HepG2 (cell line): ENCODE data around the gene SAPCD1. TPM values are rescaled to one million over a fixed set of nuclear protein-coding genes. Genes with fewer than 3 reads are reported as not detected.

Experiments
- FOXA1 ChIP-seq, 2 experiments: fragments of 450-650 bp in 1 of 2; sonication (generic) in 1 of 2; formaldehyde crosslinking in 1 of 2; IDR thresholded peaks; 2 replicates each; pipeline versions ENCODE4 v1.4.0 to v1.6.1; 2016 to 2020; ENCODE audit warnings: missing genetic modification reagents in 1 of 2
- HMG20B ChIP-seq: conservative IDR thresholded peaks from 2 replicates; pipeline ENCODE4 v1.6.1; 2016; ENCODE audit warnings: missing genetic modification reagents, missing compliant biosample characterization
- HOXA9 ChIP-seq: sonication (generic); formaldehyde crosslinking; IDR thresholded peaks from 2 replicates; pipeline ENCODE4 v1.8.1; 2022; ENCODE audit warnings: missing genetic modification reagents, mild to moderate bottlenecking, moderate library complexity, borderline replicate concordance
- KAT7 ChIP-seq: IDR thresholded peaks from 2 replicates; pipeline ENCODE4 v1.6.1; 2018; ENCODE audit warnings: borderline replicate concordance, missing compliant biosample characterization
- NFE2L1 ChIP-seq: sonication (generic); formaldehyde crosslinking; IDR thresholded peaks from 2 replicates; pipeline ENCODE4 v1.4.0; 2020; ENCODE audit warnings: missing genetic modification reagents, mild to moderate bottlenecking, borderline replicate concordance
- SATB2 ChIP-seq: sonication (generic); formaldehyde crosslinking; IDR thresholded peaks from 2 replicates; pipeline ENCODE4 v1.5.0; 2020; ENCODE audit warnings: missing genetic modification reagents
- ZBTB8A ChIP-seq: sonication (generic); formaldehyde crosslinking; IDR thresholded peaks from 2 replicates; pipeline ENCODE4 v1.4.0; 2020; ENCODE audit warnings: mild to moderate bottlenecking, low read depth, missing genetic modification reagents, borderline replicate concordance
- ZFP82 ChIP-seq: sonication (generic); formaldehyde crosslinking; IDR thresholded peaks from 2 replicates; pipeline ENCODE4 v1.5.1; 2020; ENCODE audit warnings: mild to moderate bottlenecking, missing genetic modification reagents, borderline replicate concordance
- ZNF101 ChIP-seq: sonication (generic); formaldehyde crosslinking; IDR thresholded peaks from 2 replicates; pipeline ENCODE4 v1.4.0; 2020; ENCODE audit warnings: mild to moderate bottlenecking, low read depth, missing genetic modification reagents, borderline replicate concordance
- ZNF234 ChIP-seq: sonication (generic); formaldehyde crosslinking; conservative IDR thresholded peaks from 2 replicates; pipeline ENCODE4 v1.5.1; 2020; ENCODE audit warnings: mild to moderate bottlenecking, missing genetic modification reagents
- ZNF292 ChIP-seq: sonication (generic); formaldehyde crosslinking; IDR thresholded peaks from 2 replicates; pipeline ENCODE4 v1.8.1; 2022; ENCODE audit warnings: mild to moderate bottlenecking, low read depth, missing genetic modification reagents, borderline replicate concordance
- ZNF382 ChIP-seq: sonication (generic); formaldehyde crosslinking; IDR thresholded peaks from 2 replicates; pipeline ENCODE4 v1.5.0; 2020; ENCODE audit warnings: missing genetic modification reagents, mild to moderate bottlenecking, borderline replicate concordance
- ZNF556 ChIP-seq: sonication (generic); formaldehyde crosslinking; IDR thresholded peaks from 2 replicates; pipeline ENCODE4 v1.4.0; 2020; ENCODE audit warnings: mild to moderate bottlenecking, missing genetic modification reagents, borderline replicate concordance
- ZNF782 ChIP-seq: sonication (generic); formaldehyde crosslinking; IDR thresholded peaks from 2 replicates; pipeline ENCODE4 v1.4.0; 2020; ENCODE audit warnings: missing genetic modification reagents, mild to moderate bottlenecking, borderline replicate concordance
- ZSCAN12 ChIP-seq: sonication (generic); formaldehyde crosslinking; IDR thresholded peaks from 2 replicates; pipeline ENCODE4 v1.9.0; 2021; ENCODE audit warnings: mild to moderate bottlenecking, missing genetic modification reagents
- ZSCAN29 ChIP-seq: sonication (generic); formaldehyde crosslinking; conservative IDR thresholded peaks from 2 replicates; pipeline ENCODE4 v1.4.0; 2020; ENCODE audit warnings: mild to moderate bottlenecking, missing genetic modification reagents
- polyA plus RNA-seq, 8 experiments: library from polyadenylated mRNA; depleted of rRNA in 3 of 8; stranded (reverse) in 7 of 8; unstranded in 1 of 8; fragments of >200 nt; fragmentation: Illumina TruSeq in 4 of 8; extraction: Trizol in 4 of 8; gene quantifications; 2 replicates each; pipeline versions ENCODE4 v1.2.1 to v1.2.3, GENCODE V29; 2011 to 2016; ENCODE audit warnings: low read depth in 4 of 8, missing spikeins in 1 of 8, mixed read lengths in 1 of 8; ENCODE audit not compliant: insufficient read depth in 1 of 8
- total RNA-seq, 5 experiments: library from RNA; depleted of rRNA; stranded (reverse); fragments of >200 nt; fragmentation: Illumina TruSeq; extraction: Trizol; gene quantifications; 2 replicates each; pipeline ENCODE4 v1.2.3, GENCODE V29; 2016; ENCODE audit warnings: low read depth in 1 of 5
- TF ChIP-seq, protein P1 (sequence below): IDR thresholded peaks from 2 replicates; pipeline ENCODE4 v1.6.1; 2016; ENCODE audit warnings: mild to moderate bottlenecking, missing biosample characterization, missing genetic modification reagents
- TF ChIP-seq, protein P2 (sequence below): IDR thresholded peaks from 2 replicates; pipeline ENCODE4 v1.6.1; 2016
- TF ChIP-seq, protein P3 (sequence below): sonication (generic); formaldehyde crosslinking; IDR thresholded peaks from 2 replicates; pipeline ENCODE4 v1.4.0; 2020; ENCODE audit warnings: missing genetic modification reagents
- TF ChIP-seq, protein P4 (sequence below): sonication (generic); formaldehyde crosslinking; IDR thresholded peaks from 2 replicates; pipeline ENCODE4 v1.4.0; 2020; ENCODE audit warnings: mild to moderate bottlenecking, missing genetic modification reagents, borderline replicate concordance
- TF ChIP-seq, protein P5 (sequence below): IDR thresholded peaks from 2 replicates; pipeline ENCODE4 v1.6.1; 2018; ENCODE audit warnings: missing genetic modification reagents, mild to moderate bottlenecking, missing compliant biosample characterization

SAPCD1 gene
- total and polyA plus RNA-seq, 2 of the 13 experiments (the other 11 are each of a cell fraction or from before 2014, with no cell fraction given), result 2.5 to 3.9 TPM

DNA sequence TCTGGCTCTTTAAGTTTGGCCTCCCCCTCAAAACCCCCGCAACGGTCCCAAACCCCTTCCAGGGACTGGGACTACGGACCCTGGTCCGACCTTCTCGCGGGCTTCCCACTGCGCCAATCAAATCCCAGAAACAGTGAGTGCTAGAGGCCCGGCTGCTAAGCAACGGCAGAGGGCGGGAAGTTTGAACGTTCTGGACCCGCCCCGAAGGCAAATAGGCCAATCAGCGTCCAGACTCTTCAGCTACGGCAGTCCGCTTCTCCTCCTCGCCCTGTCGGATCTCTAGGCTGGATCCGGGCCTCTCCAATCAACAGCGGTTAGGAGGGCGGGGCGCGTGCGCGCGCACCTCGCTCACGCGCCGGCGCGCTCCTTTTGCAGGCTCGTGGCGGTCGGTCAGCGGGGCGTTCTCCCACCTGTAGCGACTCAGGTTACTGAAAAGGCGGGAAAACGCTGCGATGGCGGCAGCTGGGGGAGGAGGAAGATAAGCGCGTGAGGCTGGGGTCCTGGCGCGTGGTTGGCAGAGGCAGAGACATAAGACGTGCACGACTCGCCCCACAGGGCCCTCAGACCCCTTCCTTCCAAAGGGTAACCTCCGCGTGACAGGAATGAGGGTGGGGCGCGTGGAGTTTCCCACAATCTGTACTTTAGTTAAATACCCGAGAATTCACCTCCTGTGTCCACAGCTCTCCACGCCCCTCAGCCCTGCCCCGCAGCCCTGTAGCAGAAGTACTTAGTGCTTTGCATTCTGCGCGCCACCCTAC is 22.6 kb upstream of the SAPCD1 start, which contains the start of gene MSH5 (continued):
- TF ChIP-seq ZNF782 (CRISPR knock-in tag) (peak; percentile 89; the same call in 1 of the 2 replicates), KAT7 (CRISPR knock-in tag) (peak; percentile 70; the same call in 1 of the 2 replicates), HMG20B (no peak), HOXA9 (CRISPR knock-in tag) (peak; percentile 98), FOXA1 (IDR thresholded peaks at IDR 0.05) (no peak), FOXA1 (CRISPR knock-in tag; IDR thresholded peaks at IDR 0.05) (peak; percentile 54), ZFP82 (CRISPR knock-in tag) (peak; percentile 99), ZNF234 (no peak), ZNF101 (CRISPR knock-in tag) (peak; percentile 91; the same call in 1 of the 2 replicates), NFE2L1 (CRISPR knock-in tag) (peak; percentile 88; the same call in 1 of the 2 replicates), ZNF292 (CRISPR knock-in tag) (no peak; the same call in 1 of the 2 replicates), ZSCAN12 (CRISPR knock-in tag) (peak; percentile 73; the same call in 1 of the 2 replicates), ZNF382 (CRISPR knock-in tag) (no peak), SATB2 (CRISPR knock-in tag) (peak; percentile 80; the same call in 1 of the 2 replicates), ZNF556 (CRISPR knock-in tag) (peak; percentile 90), ZSCAN29 (0 out of 2 replicates have a peak, but pooled peaks have one; percentile 42), ZBTB8A (CRISPR knock-in tag) (peak; percentile 80; the same call in 1 of the 2 replicates)
- TF ChIP-seq, protein P1, sequence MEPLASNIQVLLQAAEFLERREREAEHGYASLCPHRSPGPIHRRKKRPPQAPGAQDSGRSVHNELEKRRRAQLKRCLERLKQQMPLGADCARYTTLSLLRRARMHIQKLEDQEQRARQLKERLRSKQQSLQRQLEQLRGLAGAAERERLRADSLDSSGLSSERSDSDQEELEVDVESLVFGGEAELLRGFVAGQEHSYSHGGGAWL (CRISPR knock-in tag), result peak; percentile 99
- TF ChIP-seq, protein P2, sequence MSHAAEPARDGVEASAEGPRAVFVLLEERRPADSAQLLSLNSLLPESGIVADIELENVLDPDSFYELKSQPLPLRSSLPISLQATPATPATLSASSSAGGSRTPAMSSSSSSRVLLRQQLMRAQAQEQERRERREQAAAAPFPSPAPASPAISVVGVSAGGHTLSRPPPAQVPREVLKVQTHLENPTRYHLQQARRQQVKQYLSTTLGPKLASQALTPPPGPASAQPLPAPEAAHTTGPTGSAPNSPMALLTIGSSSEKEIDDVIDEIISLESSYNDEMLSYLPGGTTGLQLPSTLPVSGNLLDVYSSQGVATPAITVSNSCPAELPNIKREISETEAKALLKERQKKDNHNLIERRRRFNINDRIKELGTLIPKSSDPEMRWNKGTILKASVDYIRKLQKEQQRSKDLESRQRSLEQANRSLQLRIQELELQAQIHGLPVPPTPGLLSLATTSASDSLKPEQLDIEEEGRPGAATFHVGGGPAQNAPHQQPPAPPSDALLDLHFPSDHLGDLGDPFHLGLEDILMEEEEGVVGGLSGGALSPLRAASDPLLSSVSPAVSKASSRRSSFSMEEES, result peak; percentile 84
- TF ChIP-seq, protein P3, sequence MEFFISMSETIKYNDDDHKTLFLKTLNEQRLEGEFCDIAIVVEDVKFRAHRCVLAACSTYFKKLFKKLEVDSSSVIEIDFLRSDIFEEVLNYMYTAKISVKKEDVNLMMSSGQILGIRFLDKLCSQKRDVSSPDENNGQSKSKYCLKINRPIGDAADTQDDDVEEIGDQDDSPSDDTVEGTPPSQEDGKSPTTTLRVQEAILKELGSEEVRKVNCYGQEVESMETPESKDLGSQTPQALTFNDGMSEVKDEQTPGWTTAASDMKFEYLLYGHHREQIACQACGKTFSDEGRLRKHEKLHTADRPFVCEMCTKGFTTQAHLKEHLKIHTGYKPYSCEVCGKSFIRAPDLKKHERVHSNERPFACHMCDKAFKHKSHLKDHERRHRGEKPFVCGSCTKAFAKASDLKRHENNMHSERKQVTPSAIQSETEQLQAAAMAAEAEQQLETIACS (CRISPR knock-in tag), result peak; percentile 98
- TF ChIP-seq, protein P4, sequence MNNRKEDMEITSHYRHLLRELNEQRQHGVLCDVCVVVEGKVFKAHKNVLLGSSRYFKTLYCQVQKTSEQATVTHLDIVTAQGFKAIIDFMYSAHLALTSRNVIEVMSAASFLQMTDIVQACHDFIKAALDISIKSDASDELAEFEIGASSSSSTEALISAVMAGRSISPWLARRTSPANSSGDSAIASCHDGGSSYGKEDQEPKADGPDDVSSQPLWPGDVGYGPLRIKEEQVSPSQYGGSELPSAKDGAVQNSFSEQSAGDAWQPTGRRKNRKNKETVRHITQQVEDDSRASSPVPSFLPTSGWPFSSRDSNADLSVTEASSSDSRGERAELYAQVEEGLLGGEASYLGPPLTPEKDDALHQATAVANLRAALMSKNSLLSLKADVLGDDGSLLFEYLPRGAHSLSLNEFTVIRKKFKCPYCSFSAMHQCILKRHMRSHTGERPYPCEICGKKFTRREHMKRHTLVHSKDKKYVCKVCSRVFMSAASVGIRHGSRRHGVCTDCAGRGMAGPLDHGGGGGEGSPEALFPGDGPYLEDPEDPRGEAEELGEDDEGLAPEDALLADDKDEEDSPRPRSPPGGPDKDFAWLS (CRISPR knock-in tag), result peak; percentile 58; the same call in 1 of the 2 replicates
- TF ChIP-seq, protein P5, sequence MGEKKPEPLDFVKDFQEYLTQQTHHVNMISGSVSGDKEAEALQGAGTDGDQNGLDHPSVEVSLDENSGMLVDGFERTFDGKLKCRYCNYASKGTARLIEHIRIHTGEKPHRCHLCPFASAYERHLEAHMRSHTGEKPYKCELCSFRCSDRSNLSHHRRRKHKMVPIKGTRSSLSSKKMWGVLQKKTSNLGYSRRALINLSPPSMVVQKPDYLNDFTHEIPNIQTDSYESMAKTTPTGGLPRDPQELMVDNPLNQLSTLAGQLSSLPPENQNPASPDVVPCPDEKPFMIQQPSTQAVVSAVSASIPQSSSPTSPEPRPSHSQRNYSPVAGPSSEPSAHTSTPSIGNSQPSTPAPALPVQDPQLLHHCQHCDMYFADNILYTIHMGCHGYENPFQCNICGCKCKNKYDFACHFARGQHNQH (CRISPR knock-in tag), result peak; percentile 88
